Trophoblast cell (in vitro differentiated cells and primary cell): ENCODE data around the gene CDYL.

Experiments
- DNase-seq, 2 donors: peaks; one replicate each; pipeline ENCODE4 v3.0.0-alpha.2; 2016
- H2AFZ ChIP-seq: 2 replicates; pipeline ENCODE4 v1.6.1; 2013; ENCODE audit warnings: low read length, moderate library complexity, mild to moderate bottlenecking; ENCODE audit not compliant: insufficient read depth, poor library complexity
- H2AK5ac ChIP-seq: 2 replicates; pipeline ENCODE4 v1.6.1; 2013; ENCODE audit warnings: mild to moderate bottlenecking, low read length
- H2BK120ac ChIP-seq: 2 replicates; pipeline ENCODE4 v1.6.1; 2013; ENCODE audit warnings: low read length, mild to moderate bottlenecking, moderate library complexity; ENCODE audit not compliant: insufficient read depth, poor library complexity
- H2BK12ac ChIP-seq: 2 replicates; pipeline ENCODE4 v1.6.1; 2013; ENCODE audit warnings: mild to moderate bottlenecking, low read length, moderate library complexity
- H2BK5ac ChIP-seq: 2 replicates; pipeline ENCODE4 v1.6.1; 2013; ENCODE audit warnings: low read length, low read depth, moderate library complexity, mild to moderate bottlenecking; ENCODE audit not compliant: poor library complexity
- H3K14ac ChIP-seq: 2 replicates; pipeline ENCODE4 v1.6.1; 2013; ENCODE audit warnings: mild to moderate bottlenecking, low read length
- H3K18ac ChIP-seq: 2 replicates; pipeline ENCODE4 v1.6.1; 2013; ENCODE audit warnings: mild to moderate bottlenecking, low read length
- H3K23ac ChIP-seq: 2 replicates; pipeline ENCODE4 v1.6.1; 2013; ENCODE audit warnings: low read length
- H3K27ac ChIP-seq: 2 replicates; pipeline ENCODE4 v1.5.1; 2013; ENCODE audit warnings: low read depth, mild to moderate bottlenecking, inconsistent platforms, low read length, moderate library complexity
- H3K27me3 ChIP-seq: 2 replicates; pipeline ENCODE4 v1.6.1; 2013; ENCODE audit warnings: inconsistent platforms, mild to moderate bottlenecking, low read length, moderate library complexity; ENCODE audit not compliant: insufficient read depth
- H3K36me3 ChIP-seq, 2 experiments: 1 replicate in 1 of 2; 2 replicates in 1 of 2; pipeline ENCODE4 v1.6.1; 2013; ENCODE audit warnings: low read length in 2 of 2, mild to moderate bottlenecking in 2 of 2, moderate library complexity in 1 of 2; ENCODE audit not compliant: insufficient read depth in 2 of 2, control insufficient read depth in 1 of 2
- H3K4ac ChIP-seq: 2 replicates; pipeline ENCODE4 v1.6.1; 2013; ENCODE audit warnings: low read depth, mild to moderate bottlenecking, low read length, moderate library complexity
- H3K4me1 ChIP-seq, 2 experiments: 1 replicate in 1 of 2; 2 replicates in 1 of 2; pipeline ENCODE4 v1.6.1; 2013; ENCODE audit warnings: low read length in 2 of 2, mild to moderate bottlenecking in 2 of 2, moderate library complexity in 1 of 2; ENCODE audit not compliant: insufficient read depth in 2 of 2, control insufficient read depth in 1 of 2
- H3K4me2 ChIP-seq: 2 replicates; pipeline ENCODE4 v1.6.1; 2013; ENCODE audit warnings: inconsistent platforms, mild to moderate bottlenecking, low read length, moderate library complexity
- H3K4me3 ChIP-seq: 2 replicates; pipeline ENCODE4 v1.5.1; 2013; ENCODE audit warnings: mild to moderate bottlenecking, low read depth, low read length, inconsistent platforms
- H3K79me1 ChIP-seq: one replicate; pipeline ENCODE4 v1.6.1; 2013; ENCODE audit warnings: low read length
- H3K79me2 ChIP-seq: 2 replicates; pipeline ENCODE4 v1.6.1; 2013; ENCODE audit warnings: low read length, mild to moderate bottlenecking; ENCODE audit not compliant: control insufficient read depth, insufficient read depth, poor library complexity
- H3K9ac ChIP-seq: 2 replicates; pipeline ENCODE4 v1.6.1; 2013; ENCODE audit warnings: mild to moderate bottlenecking, low read length
- H3K9me3 ChIP-seq: 2 replicates; pipeline ENCODE4 v1.6.1; 2013; ENCODE audit warnings: low read depth, mild to moderate bottlenecking, control low read depth, inconsistent platforms, low read length; ENCODE audit not compliant: insufficient read depth
- H4K12ac ChIP-seq: 2 replicates; pipeline ENCODE4 v1.6.1; 2013; ENCODE audit warnings: low read depth, mild to moderate bottlenecking, low read length, moderate library complexity
- H4K8ac ChIP-seq: 2 replicates; pipeline ENCODE4 v1.6.1; 2013; ENCODE audit warnings: low read depth, mild to moderate bottlenecking, low read length, moderate library complexity
- H4K91ac ChIP-seq: one replicate; pipeline ENCODE4 v1.6.1; 2013; ENCODE audit warnings: low read depth, mild to moderate bottlenecking, low read length, moderate library complexity
- WGBS: extraction: QIAGEN DNeasy Blood & Tissue Kit; methylation state at CpG from one replicate; pipeline ENCODE4 v1.1.7; 2013; ENCODE audit warnings: missing lambda C conversion rate; ENCODE audit not compliant: insufficient read length, insufficient coverage; ENCODE audit errors: extremely low coverage; 5-methylcytosine and 5-hydroxymethylcytosine counted together

The CDYL gene

DNA sequence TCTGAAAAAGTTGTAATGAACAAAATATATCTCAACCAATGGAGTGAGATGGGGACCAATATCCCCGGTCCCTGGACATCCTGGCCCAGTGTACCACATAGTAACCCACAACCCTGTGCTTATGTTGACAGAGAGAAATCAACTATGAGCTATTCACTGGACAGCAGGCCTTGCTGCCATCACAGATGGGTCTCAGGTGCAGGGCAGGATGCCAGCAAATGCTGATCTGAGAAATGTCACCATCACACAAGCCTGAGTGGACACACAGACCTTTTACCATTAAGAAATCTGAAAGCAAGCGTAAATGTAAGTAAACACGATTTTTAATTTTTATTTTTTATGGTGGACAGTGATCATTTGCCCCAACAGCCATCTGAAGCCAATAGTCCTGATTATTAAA lies 218.5 kb downstream of the CDYL start:
- no peaks in the 10 kb centered on the region for H3K27me3 ChIP-seq
- no peak overlapping the region for H2AK5ac ChIP-seq
- H4K8ac ChIP-seq = no peak overlapping the region
- no peaks in the 10 kb centered on the region for H3K79me1 ChIP-seq
- no peak overlapping the region for H3K18ac ChIP-seq
- no peaks in the 10 kb centered on the region for H3K4me1 ChIP-seq
- WGBS = no CpG with 5 or more reads among the region's 3 CpGs
- no peak for DNase-seq
- no peak overlapping the region for H2BK120ac ChIP-seq
- H3K4ac ChIP-seq = no peak overlapping the region
- no peak overlapping the region for H3K4me3 ChIP-seq
- no peak overlapping the region for H2BK12ac ChIP-seq
- no peak overlapping the region for H3K14ac ChIP-seq
- no peaks in the 10 kb centered on the region for H3K79me2 ChIP-seq
- H4K91ac ChIP-seq = no peak overlapping the region
- no peak overlapping the region for H4K12ac ChIP-seq
- no peak overlapping the region for H3K27ac ChIP-seq
- no peak overlapping the region for H2AFZ ChIP-seq
- H3K23ac ChIP-seq = peak overlapping the region; percentile 67
- H3K36me3 ChIP-seq = peaks cover 0 to 2% of the 10 kb centered on the region in 2 experiments
- H3K4me2 ChIP-seq = no peak overlapping the region
- H3K9ac ChIP-seq = no peak overlapping the region
- H2BK5ac ChIP-seq = no peak overlapping the region
- no peaks in the 10 kb centered on the region for H3K9me3 ChIP-seq

DNA sequence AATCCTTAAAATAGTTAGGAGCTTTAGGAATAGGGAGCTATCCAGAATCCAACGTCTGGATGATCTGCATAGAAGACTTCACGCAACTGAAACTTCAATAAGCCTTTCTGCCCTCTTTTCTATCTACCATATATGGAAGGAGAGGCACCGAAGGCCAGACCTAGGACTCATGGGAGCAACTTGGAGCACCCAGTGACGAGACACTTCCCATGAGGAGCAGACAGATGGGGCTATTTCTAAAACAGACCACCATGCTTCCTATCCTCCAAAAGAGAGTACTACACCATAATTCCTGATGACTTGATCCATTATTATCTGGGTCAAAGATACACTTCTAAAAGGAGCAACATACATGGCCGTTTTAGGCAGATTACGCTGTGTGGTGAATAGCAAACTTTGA lies 221.7 kb downstream of the CDYL start:
- Histone ChIP-seq H3K9me3 (no peaks in the 10 kb centered on the region), H3K23ac (no peak overlapping the region), H3K79me2 (no peaks in the 10 kb centered on the region), H3K36me3 (peaks cover 2 to 9% of the 10 kb centered on the region in 2 experiments), H3K27me3 (no peaks in the 10 kb centered on the region), H3K4ac (no peak overlapping the region), H3K4me2 (no peak overlapping the region), H3K4me1 (no peaks in the 10 kb centered on the region), H2BK12ac (no peak overlapping the region), H4K91ac (no peak overlapping the region), H3K9ac (no peak overlapping the region), H3K18ac (no peak overlapping the region), H3K4me3 (no peak overlapping the region), H3K27ac (no peak overlapping the region), H2AFZ (no peak overlapping the region), H3K14ac (no peak overlapping the region), H3K79me1 (no peaks in the 10 kb centered on the region), H4K12ac (no peak overlapping the region), H2BK5ac (no peak overlapping the region), H2AK5ac (no peak overlapping the region), H2BK120ac (no peak overlapping the region), H4K8ac (no peak overlapping the region)
- DNase-seq = no peak
- no CpG with 5 or more reads among the region's 6 CpGs for WGBS

DNA sequence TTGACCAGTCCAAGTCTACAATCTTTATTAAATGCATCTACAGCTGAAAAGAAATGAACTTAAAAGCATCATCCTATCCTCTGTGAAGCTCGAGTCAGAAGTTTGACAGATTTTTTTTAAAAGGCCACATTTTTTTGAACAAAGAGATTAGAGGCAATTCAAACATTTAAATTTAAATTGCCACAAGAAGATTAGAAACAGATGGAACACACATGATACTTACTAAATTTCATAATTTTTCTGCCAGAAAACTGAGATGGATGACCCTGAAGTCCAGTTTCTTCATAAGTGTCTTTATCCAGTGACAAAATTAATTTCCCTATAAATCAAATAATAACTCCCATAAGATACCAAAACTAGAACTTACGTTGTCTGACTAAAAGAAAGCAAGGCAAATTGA lies 223.4 kb downstream of the CDYL start:
- no peak for DNase-seq
- Histone ChIP-seq H3K9ac (no peak overlapping the region), H3K27me3 (no peaks in the 10 kb centered on the region), H3K4ac (no peak overlapping the region), H2BK12ac (no peak overlapping the region), H2AFZ (no peak overlapping the region), H4K12ac (no peak overlapping the region), H3K36me3 (peaks cover 2 to 9% of the 10 kb centered on the region in 2 experiments), H3K9me3 (no peaks in the 10 kb centered on the region), H4K8ac (no peak overlapping the region), H3K79me1 (peaks cover 7% of the 10 kb centered on the region), H4K91ac (no peak overlapping the region), H3K14ac (no peak overlapping the region), H3K4me2 (no peak overlapping the region), H3K4me1 (no peaks in the 10 kb centered on the region), H3K18ac (no peak overlapping the region), H3K79me2 (no peaks in the 10 kb centered on the region), H2BK120ac (no peak overlapping the region), H3K4me3 (no peak overlapping the region), H3K23ac (no peak overlapping the region), H2BK5ac (no peak overlapping the region), H3K27ac (no peak overlapping the region), H2AK5ac (no peak overlapping the region)
- WGBS = no CpG with 5 or more reads among the region's 2 CpGs

DNA sequence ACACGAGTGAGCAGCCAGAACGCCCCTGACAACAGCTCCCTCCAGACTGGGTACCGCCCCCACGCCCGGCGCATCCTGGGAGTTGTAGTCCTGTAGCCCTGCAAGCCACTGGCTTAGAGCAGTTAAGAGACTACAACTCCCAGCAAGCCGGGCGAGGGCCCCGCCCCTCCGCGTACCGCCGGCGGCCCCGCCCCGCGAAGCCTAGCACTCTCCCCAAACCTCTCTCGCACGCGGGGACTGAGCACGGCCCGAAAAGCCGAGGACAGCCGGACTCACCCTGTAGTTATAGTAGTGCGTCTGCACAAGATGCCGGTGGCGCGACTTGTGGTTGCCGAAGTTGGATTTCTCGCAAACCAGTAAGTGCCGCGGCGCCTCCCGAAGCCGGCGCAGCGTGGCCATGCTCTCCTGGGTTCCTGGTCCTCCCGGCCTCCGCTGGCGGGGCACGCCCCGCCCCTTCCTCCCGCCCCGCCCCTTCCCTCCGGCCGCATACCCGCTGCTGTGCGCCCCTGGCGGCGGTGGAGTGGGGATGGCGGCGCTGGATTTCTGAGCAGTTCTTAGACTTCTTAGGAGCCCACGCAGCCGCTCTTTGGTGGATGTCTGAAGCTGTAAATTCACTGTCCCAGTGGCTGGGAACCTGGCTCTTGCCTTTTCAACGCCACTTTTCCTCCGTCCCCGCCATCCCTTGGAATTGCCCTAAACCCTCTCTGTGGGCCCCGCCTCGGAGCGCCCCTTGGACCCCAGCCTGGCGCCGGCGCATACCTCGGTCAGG lies 227.6 kb downstream of the CDYL start, which contains the start of gene RPP40:
RPP40 (minus strand) TSS at position 434 of the 769 bp plus-strand sequence; CDS start at position 399, 35 bp downstream.
- Histone ChIP-seq H3K79me1 (peaks cover 7% of the 10 kb centered on the region), H4K91ac (peak within 1 kb of the TSS; percentile 87), H2BK5ac (no peak within 1 kb of the TSS), H3K79me2 (no peaks in the 10 kb centered on the region), H2AK5ac (no peak within 1 kb of the TSS), H2AFZ (peak within 1 kb of the TSS; percentile 87), H3K4me2 (peak within 1 kb of the TSS; percentile 90), H3K9me3 (no peaks in the 10 kb centered on the region), H3K27me3 (no peaks in the 10 kb centered on the region), H4K8ac (peak within 1 kb of the TSS; percentile 95), H2BK120ac (no peak within 1 kb of the TSS), H3K4me1 (no peaks in the 10 kb centered on the region), H3K23ac (no peak within 1 kb of the TSS), H3K27ac (peak within 1 kb of the TSS; percentile 49), H3K4ac (no peak within 1 kb of the TSS), H3K4me3 (peak within 1 kb of the TSS; percentile 92), H3K36me3 (peaks cover 2 to 7% of the 10 kb centered on the region in 2 experiments), H3K18ac (peak within 1 kb of the TSS; percentile 49), H3K14ac (peak within 1 kb of the TSS; percentile 53), H3K9ac (peak within 1 kb of the TSS; percentile 71), H2BK12ac (no peak within 1 kb of the TSS), H4K12ac (peak within 1 kb of the TSS; percentile 63)
- peak; percentile 98 for DNase-seq
- WGBS = no CpG with 5 or more reads among the region's 64 CpGs
